ENCODE measurements around the gene ATG2B. TPM values are rescaled to one million over a fixed set of nuclear protein-coding genes. Genes with fewer than 3 reads are reported as not detected.

The ATG2B gene
- total RNA-seq, 1 donor from 2014 or later: 11.9 TPM

GRCh38 chr14:96281486-96281885 is 81.7 kb downstream of the ATG2B start:
- Histone ChIP-seq H3K36me3 (no peaks in the 10 kb centered on the region), H3K4me1 (peaks cover 16% of the 10 kb centered on the region), H3K79me2 (ENCODE audit: low read depth) (no peaks in the 10 kb centered on the region), H3K4me2 (no peak overlapping the region), H3F3A (ENCODE audit: low read depth) (peaks cover 8% of the 10 kb centered on the region), H3K4me3 (no peak overlapping the region), H2AFZ (replicated peaks) (no peak overlapping the region), H3K27ac (no peak overlapping the region), H4K20me1 (ENCODE audit: low read depth) (peaks cover 7% of the 10 kb centered on the region), H3K27me3 (no peaks in the 10 kb centered on the region), H3K9ac (no peak overlapping the region), H3K9me3 (ENCODE audit: low read depth) (no peaks in the 10 kb centered on the region)
- H3K36me3 Mint-ChIP-seq: peaks cover 9% of the 10 kb centered on the region
- no peak for TF ChIP-seq CTCF (IDR thresholded peaks at IDR 0.05)
- TF ChIP-seq EZH2 (IDR thresholded peaks at IDR 0.05): no peak
- TF ChIP-seq EZH2phosphoT487 (IDR thresholded peaks at IDR 0.05): no peak
- peaks cover 8% of the 10 kb centered on the region for H3K9me3 Mint-ChIP-seq
- DNase-seq (ENCODE audit: low spot score): no peak
- peaks cover 40% of the 10 kb centered on the region for H3K4me1 Mint-ChIP-seq
- no peak overlapping the region for H3K4me3 Mint-ChIP-seq
- H3K27ac Mint-ChIP-seq: no peak overlapping the region
- no peaks in the 10 kb centered on the region for H3K27me3 Mint-ChIP-seq (ENCODE audit: insufficient read depth, low read depth)

DNA sequence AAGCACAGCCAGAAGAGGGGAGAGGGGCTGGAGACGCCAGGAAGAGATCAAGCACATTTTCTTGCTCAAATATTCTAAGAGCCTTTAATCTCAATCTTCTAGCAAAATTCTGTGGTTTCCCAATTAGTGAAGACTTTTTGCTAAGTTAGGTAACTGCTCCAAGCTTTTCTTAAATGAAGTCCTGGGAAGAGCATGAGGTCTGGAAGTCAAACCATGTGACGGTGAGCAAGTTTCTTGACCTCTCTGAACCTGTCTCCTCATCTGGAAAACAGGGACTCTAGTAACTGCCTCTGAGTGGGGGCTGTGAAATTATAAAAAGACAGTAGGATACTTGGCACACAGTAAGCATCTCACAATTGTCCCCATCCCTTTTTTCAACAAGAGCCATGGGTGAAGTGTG is 83.0 kb downstream of the ATG2B start:
- Histone ChIP-seq H4K20me1 (ENCODE audit: low read depth) (peaks cover 7% of the 10 kb centered on the region), H2AFZ (replicated peaks) (no peak overlapping the region), H3K27ac (no peak overlapping the region), H3K36me3 (no peaks in the 10 kb centered on the region), H3K9ac (no peak overlapping the region), H3K9me3 (ENCODE audit: low read depth) (no peaks in the 10 kb centered on the region), H3K4me2 (no peak overlapping the region), H3F3A (ENCODE audit: low read depth) (peaks cover 8% of the 10 kb centered on the region), H3K4me3 (no peak overlapping the region), H3K79me2 (ENCODE audit: low read depth) (no peaks in the 10 kb centered on the region), H3K27me3 (no peaks in the 10 kb centered on the region), H3K4me1 (peaks cover 16% of the 10 kb centered on the region)
- H3K4me3 Mint-ChIP-seq: no peak overlapping the region
- H3K27me3 Mint-ChIP-seq (ENCODE audit: insufficient read depth, low read depth): no peaks in the 10 kb centered on the region
- TF ChIP-seq CTCF (IDR thresholded peaks at IDR 0.05): no peak
- no peak for TF ChIP-seq EZH2 (IDR thresholded peaks at IDR 0.05)
- TF ChIP-seq EZH2phosphoT487 (IDR thresholded peaks at IDR 0.05): no peak
- H3K27ac Mint-ChIP-seq: no peak overlapping the region
- DNase-seq (ENCODE audit: low spot score): no peak
- H3K9me3 Mint-ChIP-seq: peaks cover 8% of the 10 kb centered on the region
- peaks cover 7% of the 10 kb centered on the region for H3K36me3 Mint-ChIP-seq
- H3K4me1 Mint-ChIP-seq: peaks cover 45% of the 10 kb centered on the region

- Histone ChIP-seq H3K27me3 (no peaks in the 10 kb centered on the region), H3K27ac (no peak overlapping the region), H3K36me3 (no peaks in the 10 kb centered on the region), H2AFZ (replicated peaks) (no peak overlapping the region), H3K79me2 (ENCODE audit: low read depth) (no peaks in the 10 kb centered on the region), H3K4me2 (no peak overlapping the region), H3K4me3 (no peak overlapping the region), H3F3A (ENCODE audit: low read depth) (peaks cover 8% of the 10 kb centered on the region), H3K9me3 (ENCODE audit: low read depth) (no peaks in the 10 kb centered on the region), H3K9ac (no peak overlapping the region), H4K20me1 (ENCODE audit: low read depth) (peaks cover 7% of the 10 kb centered on the region), H3K4me1 (peaks cover 16% of the 10 kb centered on the region)
- Mint-ChIP-seq H3K9me3 (peaks cover 8% of the 10 kb centered on the region), H3K4me3 (no peak overlapping the region), H3K4me1 (peaks cover 47% of the 10 kb centered on the region), H3K36me3 (peaks cover 4% of the 10 kb centered on the region), H3K27me3 (ENCODE audit: insufficient read depth, low read depth) (no peaks in the 10 kb centered on the region), H3K27ac (no peak overlapping the region)
- TF ChIP-seq EZH2phosphoT487 (IDR thresholded peaks at IDR 0.05) (no peak), EZH2 (IDR thresholded peaks at IDR 0.05) (no peak), CTCF (IDR thresholded peaks at IDR 0.05) (no peak)
- DNase-seq (ENCODE audit: low spot score): no peak
Measured at GRCh38 chr14:96279564-96279963, 83.6 kb downstream of the ATG2B start.

Data from neural progenitor cell (in vitro differentiated cells).